H9 (cell line): Measurements from ENCODE around the gene TMTC2. TPM values are rescaled to one million over a fixed set of nuclear protein-coding genes. Genes with fewer than 3 reads are reported as not detected.

ENCODE experiments used
- DNase-seq: peaks from one replicate; pipeline ENCODE4 v3.0.0-alpha.2; 2017
- H2AFZ ChIP-seq: one replicate; pipeline ENCODE4 v1.6.1; 2013; ENCODE audit warnings: mild to moderate bottlenecking, low read length, control low read depth, moderate library complexity
- H2AK5ac ChIP-seq: 2 replicates; pipeline ENCODE4 v1.6.1; 2013; ENCODE audit warnings: low read length, control low read depth, mixed read lengths; ENCODE audit not compliant: insufficient read length
- H2BK120ac ChIP-seq: one replicate; pipeline ENCODE4 v1.6.1; 2013; ENCODE audit warnings: low read depth, mild to moderate bottlenecking, low read length, control low read depth, inconsistent platforms; ENCODE audit not compliant: poor library complexity, severe bottlenecking
- H2BK12ac ChIP-seq: 2 replicates; pipeline ENCODE4 v1.6.1; 2013; ENCODE audit warnings: low read length, control low read depth, mixed read lengths, low read depth; ENCODE audit not compliant: insufficient read length
- H2BK15ac ChIP-seq: 2 replicates; pipeline ENCODE4 v1.6.1; 2013; ENCODE audit warnings: low read depth, low read length, control low read depth
- H2BK20ac ChIP-seq: one replicate; pipeline ENCODE4 v1.6.1; 2013; ENCODE audit warnings: low read depth, mild to moderate bottlenecking, low read length, control low read depth, inconsistent platforms; ENCODE audit not compliant: poor library complexity, severe bottlenecking
- H2BK5ac ChIP-seq: 2 replicates; pipeline ENCODE4 v1.6.1; 2013; ENCODE audit warnings: low read length, control low read depth, mixed read lengths; ENCODE audit not compliant: insufficient read length
- H3K14ac ChIP-seq: 2 replicates; pipeline ENCODE4 v1.6.1; 2013; ENCODE audit warnings: low read length, control low read depth; ENCODE audit not compliant: insufficient read depth
- H3K18ac ChIP-seq: 2 replicates; pipeline ENCODE4 v1.6.1; 2013; ENCODE audit warnings: low read depth, mild to moderate bottlenecking, mixed read lengths, low read length, control low read depth; ENCODE audit not compliant: insufficient read length
- H3K23ac ChIP-seq: 2 replicates; pipeline ENCODE4 v1.6.1; 2013; ENCODE audit warnings: low read length, control low read depth, mixed read lengths, low read depth; ENCODE audit not compliant: insufficient read length
- H3K23me2 ChIP-seq: 2 replicates; pipeline ENCODE4 v1.6.1; 2013; ENCODE audit warnings: low read depth, mild to moderate bottlenecking, mixed read lengths, low read length, control low read depth; ENCODE audit not compliant: insufficient read length, poor library complexity, severe bottlenecking
- H3K27ac ChIP-seq: 2 replicates; pipeline ENCODE4 v1.5.1; 2013; ENCODE audit warnings: low read length, control low read depth, mixed read lengths, low read depth; ENCODE audit not compliant: insufficient read length
- H3K27me3 ChIP-seq: 2 replicates; pipeline ENCODE4 v1.6.1; 2013; ENCODE audit warnings: low read length, control low read depth, inconsistent platforms; ENCODE audit not compliant: insufficient read depth
- H3K4ac ChIP-seq: 2 replicates; pipeline ENCODE4 v1.6.1; 2013; ENCODE audit warnings: low read depth, mild to moderate bottlenecking, control low read depth, inconsistent platforms, low read length, moderate library complexity
- H3K4me1 ChIP-seq: 2 replicates; pipeline ENCODE4 v1.6.1; 2013; ENCODE audit warnings: low read length, control low read depth, inconsistent platforms; ENCODE audit not compliant: insufficient read depth
- H3K4me2 ChIP-seq: 2 replicates; pipeline ENCODE4 v1.6.1; 2013; ENCODE audit warnings: low read length, control low read depth, mixed read lengths; ENCODE audit not compliant: insufficient read length, insufficient read depth
- H3K56ac ChIP-seq: 2 replicates; pipeline ENCODE4 v1.6.1; 2013; ENCODE audit warnings: low read depth, mild to moderate bottlenecking, mixed read lengths, low read length, control low read depth; ENCODE audit not compliant: insufficient read length
- H3K79me1 ChIP-seq: 2 replicates; pipeline ENCODE4 v1.6.1; 2013; ENCODE audit warnings: low read depth, mild to moderate bottlenecking, moderate library complexity, low read length, control low read depth, inconsistent platforms; ENCODE audit not compliant: insufficient read depth, poor library complexity, severe bottlenecking
- H3K79me2 ChIP-seq: 2 replicates; pipeline ENCODE4 v1.6.1; 2013; ENCODE audit warnings: low read length, control low read depth, inconsistent platforms; ENCODE audit not compliant: insufficient read depth
- H3K9ac ChIP-seq: 2 replicates; pipeline ENCODE4 v1.6.1; 2013; ENCODE audit warnings: low read length, control low read depth, mixed read lengths; ENCODE audit not compliant: insufficient read length; ENCODE audit errors: extremely low read depth
- H3K9me3 ChIP-seq: one replicate; pipeline ENCODE4 v1.6.1; 2013; ENCODE audit warnings: low read depth, low read length, inconsistent platforms; ENCODE audit not compliant: control insufficient read depth
- H3T11ph ChIP-seq: one replicate; pipeline ENCODE4 v1.6.1; 2013; ENCODE audit warnings: mild to moderate bottlenecking, low read length, control low read depth, inconsistent platforms
- H4K20me1 ChIP-seq: one replicate; pipeline ENCODE4 v1.6.1; 2013; ENCODE audit not compliant: control insufficient read depth, insufficient read length, insufficient read depth
- H4K5ac ChIP-seq: 2 replicates; pipeline ENCODE4 v1.6.1; 2013; ENCODE audit warnings: low read depth, mild to moderate bottlenecking, mixed read lengths, low read length, control low read depth; ENCODE audit not compliant: insufficient read length
- H4K8ac ChIP-seq: replicated peaks from 2 replicates; pipeline ENCODE4 v1.6.1; 2013; ENCODE audit warnings: low read length, control low read depth, mixed read lengths, low read depth; ENCODE audit not compliant: insufficient read length
- H4K91ac ChIP-seq: 2 replicates; pipeline ENCODE4 v1.6.1; 2013; ENCODE audit warnings: low read depth, mild to moderate bottlenecking, moderate library complexity, mixed read lengths, low read length, control low read depth; ENCODE audit not compliant: insufficient read length
- H3K27ac Mint-ChIP-seq, 3 experiments: 2 replicates in 2 of 3; 3 replicates in 1 of 3; pipeline ENCODE4 v1.8.0; 2020 to 2021; ENCODE audit warnings: mixed read lengths in 3 of 3, mild to moderate bottlenecking in 1 of 3, moderate library complexity in 1 of 3
- H3K27me3 Mint-ChIP-seq: 2 replicates; pipeline ENCODE4 v1.8.0; 2021; ENCODE audit warnings: low read depth, mild to moderate bottlenecking, moderate library complexity, mixed read lengths
- H3K36me3 Mint-ChIP-seq, 3 experiments: 2 replicates in 2 of 3; 3 replicates in 1 of 3; pipeline ENCODE4 v1.8.0; 2020 to 2021; ENCODE audit warnings: low read depth in 3 of 3, mixed read lengths in 3 of 3; ENCODE audit not compliant: insufficient read depth in 1 of 3
- H3K4me1 Mint-ChIP-seq, 2 experiments: 2 replicates each; pipeline ENCODE4 v1.8.0; 2020; ENCODE audit warnings: mixed read lengths in 2 of 2
- H3K4me3 Mint-ChIP-seq, 2 experiments: 2 replicates in 1 of 2; 3 replicates in 1 of 2; pipeline ENCODE4 v1.8.0; 2020 to 2021; ENCODE audit warnings: mild to moderate bottlenecking in 2 of 2, mixed read lengths in 2 of 2, moderate library complexity in 1 of 2
- H3K9me3 Mint-ChIP-seq, 2 experiments: 2 replicates in 1 of 2; 3 replicates in 1 of 2; pipeline ENCODE4 v1.8.0; 2020; ENCODE audit warnings: mild to moderate bottlenecking in 2 of 2, mixed read lengths in 2 of 2, moderate library complexity in 1 of 2
- WGBS: extraction: QIAGEN DNeasy Blood & Tissue Kit; methylation state at CpG from one replicate; pipeline ENCODE4 v1.1.7; 2013; ENCODE audit warnings: missing lambda C conversion rate, low lambda C conversion rate, mixed read lengths; ENCODE audit not compliant: insufficient read length; ENCODE audit errors: extremely low coverage; 5-methylcytosine and 5-hydroxymethylcytosine counted together
- total RNA-seq: library from RNA; stranded (reverse); gene quantifications from 2 replicates; pipeline ENCODE4 v1.2.1, GENCODE V29; 2021
- TF ChIP-seq, protein P1 (sequence below): fragments of 200-600 bp; sonication (generic); conservative IDR thresholded peaks from 3 replicates; pipeline ENCODE4 v1.8.0; 2021; ENCODE audit warnings: antibody characterized with exemption, mild to moderate bottlenecking

Gene TMTC2
- total RNA-seq, 1 experiment from 2014 or later = 3.1 TPM

DNA sequence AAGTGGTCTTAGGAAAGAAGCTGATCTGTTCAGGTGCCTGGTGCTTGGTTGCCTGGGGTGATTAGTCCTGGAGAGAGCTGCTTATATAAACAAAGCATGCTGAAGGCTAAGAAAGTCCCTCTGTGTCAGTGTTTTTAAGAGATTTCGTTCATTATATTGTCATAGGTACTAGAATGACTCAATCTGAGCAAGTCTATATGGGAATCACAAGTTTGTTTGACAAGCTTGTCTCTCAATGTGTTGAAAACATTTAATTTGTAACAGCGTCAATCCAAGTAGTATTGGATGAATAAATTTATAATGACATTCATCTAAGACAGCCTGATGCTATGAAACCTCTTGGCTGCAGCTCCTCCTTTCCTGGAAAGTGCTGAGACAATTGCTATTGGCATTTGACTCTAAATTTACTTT, 256.3 kb downstream of the TMTC2 start:
- no peak overlapping the region for H3K4me2 ChIP-seq
- no peak overlapping the region for H2BK20ac ChIP-seq
- H4K8ac ChIP-seq = no peak overlapping the region
- H3K4me1 ChIP-seq = no peaks in the 10 kb centered on the region
- H2AK5ac ChIP-seq = no peak overlapping the region
- no peaks in the 10 kb centered on the region for H3K79me1 ChIP-seq
- H3T11ph ChIP-seq = no peak overlapping the region
- Mint-ChIP-seq H3K27me3 (no peaks in the 10 kb centered on the region), H3K36me3 (no peaks in the 10 kb centered on the region), H3K4me3 (no peak overlapping the region), H3K9me3 (0 out of 5 replicates have a peak, but pooled peaks cover 0 to 3% of the 10 kb centered on the region in 2 experiments), H3K4me1 (peaks cover 0 to 4% of the 10 kb centered on the region in 2 experiments; a peak in 1 of 4 replicates), H3K27ac (peak overlapping the region in 1 of 3 experiments; percentile 32; a peak in 2 of 7 replicates)
- H4K91ac ChIP-seq = no peak overlapping the region
- no peak overlapping the region for H2BK120ac ChIP-seq
- H2BK15ac ChIP-seq = no peak overlapping the region
- H2AFZ ChIP-seq = no peak overlapping the region
- H3K9ac ChIP-seq = no peak overlapping the region
- no peak overlapping the region for H4K5ac ChIP-seq
- H3K9me3 ChIP-seq = no peaks in the 10 kb centered on the region
- TF ChIP-seq, protein P1, sequence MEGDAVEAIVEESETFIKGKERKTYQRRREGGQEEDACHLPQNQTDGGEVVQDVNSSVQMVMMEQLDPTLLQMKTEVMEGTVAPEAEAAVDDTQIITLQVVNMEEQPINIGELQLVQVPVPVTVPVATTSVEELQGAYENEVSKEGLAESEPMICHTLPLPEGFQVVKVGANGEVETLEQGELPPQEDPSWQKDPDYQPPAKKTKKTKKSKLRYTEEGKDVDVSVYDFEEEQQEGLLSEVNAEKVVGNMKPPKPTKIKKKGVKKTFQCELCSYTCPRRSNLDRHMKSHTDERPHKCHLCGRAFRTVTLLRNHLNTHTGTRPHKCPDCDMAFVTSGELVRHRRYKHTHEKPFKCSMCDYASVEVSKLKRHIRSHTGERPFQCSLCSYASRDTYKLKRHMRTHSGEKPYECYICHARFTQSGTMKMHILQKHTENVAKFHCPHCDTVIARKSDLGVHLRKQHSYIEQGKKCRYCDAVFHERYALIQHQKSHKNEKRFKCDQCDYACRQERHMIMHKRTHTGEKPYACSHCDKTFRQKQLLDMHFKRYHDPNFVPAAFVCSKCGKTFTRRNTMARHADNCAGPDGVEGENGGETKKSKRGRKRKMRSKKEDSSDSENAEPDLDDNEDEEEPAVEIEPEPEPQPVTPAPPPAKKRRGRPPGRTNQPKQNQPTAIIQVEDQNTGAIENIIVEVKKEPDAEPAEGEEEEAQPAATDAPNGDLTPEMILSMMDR = no peak
- H3K27ac ChIP-seq = no peak overlapping the region
- no peaks in the 10 kb centered on the region for H3K79me2 ChIP-seq
- H3K56ac ChIP-seq = no peak overlapping the region
- H3K27me3 ChIP-seq = no peaks in the 10 kb centered on the region
- H4K20me1 ChIP-seq = no peaks in the 10 kb centered on the region
- no peak overlapping the region; the same call in 1 of the 2 replicates for H3K14ac ChIP-seq
- H2BK5ac ChIP-seq = no peak overlapping the region
- no peaks in the 10 kb centered on the region for H3K23me2 ChIP-seq
- H3K23ac ChIP-seq = no peak overlapping the region
- no peak for DNase-seq
- no CpG with 5 or more reads among the region's 2 CpGs for WGBS
- H3K18ac ChIP-seq = no peak overlapping the region
- H3K4ac ChIP-seq = no peak overlapping the region
- H2BK12ac ChIP-seq = no peak overlapping the region
